HCT116 (cell line): ENCODE measurements around the gene ALDH1L1. TPM values are rescaled to one million over a fixed set of nuclear protein-coding genes. Genes with fewer than 3 reads are reported as not detected.

Experiments
- ATAC-seq: fragments of 200-7000 bp; cut with Tn5 transposase; 2 replicates; pipeline ENCODE4 v1.9.1; 2020; ENCODE audit warnings: mild to moderate bottlenecking, moderate library complexity
- BruUV-seq: library from RNA; stranded (reverse); fragments of 400-500 nt; replicated peaks from 2 replicates; lab custom pipeline; 2021; lab: Mats Ljungman, UMichigan
- CTCF ChIA-PET: fragments of 300-600 bp; sonication (Branson Sonifier 250); formaldehyde crosslinking; loops from one replicate; lab custom pipeline; 2021; ENCODE audit warnings: antibody characterized with exemption; lab: Charles Lee
- POLR2A ChIA-PET: fragments of 300-600, 350-600 bp; sonication (Branson Sonifier 250); formaldehyde crosslinking; loops from one replicate; lab custom pipeline; 2021; ENCODE audit warnings: antibody characterized with exemption; lab: Charles Lee
- RAD21 ChIA-PET, 2 experiments: fragments of 300-600 bp; sonication (Branson Sonifier 250); formaldehyde crosslinking; loops; one replicate each; lab custom pipeline; 2023; ENCODE audit warnings: low total read pairs in 2 of 2; ENCODE audit not compliant: uncharacterized antibody in 2 of 2, unreplicated experiment in 2 of 2, low non-redundant PET in 1 of 2; lab: Charles Lee
- DNase-seq: peaks from one replicate; pipeline ENCODE4 v3.0.0-alpha.2; 2010; ENCODE audit warnings: low read depth, low spot score
- H2AFZ ChIP-seq: fragments of 200-600 bp; shearing (Covaris generic), sonication (generic); 2 replicates; pipeline ENCODE4 v1.6.1; 2017; ENCODE audit warnings: low read depth, mixed run types, mixed read lengths, antibody characterized with exemption, low read length; ENCODE audit not compliant: poor library complexity, severe bottlenecking
- H3K27ac ChIP-seq: 2 replicates; pipeline ENCODE4 v1.5.1; 2012; ENCODE audit warnings: low read depth, low read length
- H3K27me3 ChIP-seq: fragments of 200-600 bp; sonication (generic); 2 replicates; pipeline ENCODE4 v1.6.1; 2016; ENCODE audit warnings: mixed run types, low read length, mixed read lengths; ENCODE audit not compliant: insufficient read depth
- H3K36me3 ChIP-seq, 2 experiments: fragments of 200-500 bp in 1 of 2; fragments of 200-600 bp in 1 of 2; sonication (Bioruptor generic) in 1 of 2; sonication (generic) in 1 of 2; 2 replicates each; pipeline versions ENCODE4 v1.5.1 to v1.6.1; 2014 to 2016; ENCODE audit warnings: low read length in 2 of 2, inconsistent platforms in 1 of 2, mixed read lengths in 1 of 2, mixed run types in 1 of 2; ENCODE audit not compliant: insufficient read depth in 2 of 2, control insufficient read depth in 1 of 2
- H3K4me1 ChIP-seq, 2 experiments: fragments of 200-600 bp in 1 of 2; sonication (generic) in 1 of 2; 2 replicates each; pipeline versions ENCODE4 v1.5.1 to v1.6.1; 2012 to 2017; ENCODE audit warnings: low read length in 2 of 2, inconsistent platforms in 1 of 2, mild to moderate bottlenecking in 1 of 2, mixed read lengths in 1 of 2, mixed run types in 1 of 2, moderate library complexity in 1 of 2; ENCODE audit not compliant: insufficient read depth in 2 of 2, control insufficient read depth in 1 of 2
- H3K4me2 ChIP-seq: fragments of 200-600 bp; sonication (generic); 2 replicates; pipeline ENCODE4 v1.6.1; 2017; ENCODE audit warnings: mixed run types, low read length, mixed read lengths
- H3K4me3 ChIP-seq, 2 experiments: fragments of 200-600 bp in 1 of 2; sonication (generic) in 1 of 2; replicated peaks in 1 of 2; 2 replicates each; pipeline ENCODE4 v1.5.1; 2011 to 2016; ENCODE audit warnings: low read length in 2 of 2, control low read depth in 1 of 2, low read depth in 1 of 2, mild to moderate bottlenecking in 1 of 2, mixed read lengths in 1 of 2, mixed run types in 1 of 2
- H3K79me2 ChIP-seq: fragments of 200-600 bp; sonication (generic); 2 replicates; pipeline ENCODE4 v1.6.1; 2017; ENCODE audit warnings: mild to moderate bottlenecking, mixed run types, low read length, moderate library complexity, mixed read lengths; ENCODE audit not compliant: insufficient read depth
- H3K9ac ChIP-seq: fragments of 200-600 bp; sonication (generic); 2 replicates; pipeline ENCODE4 v1.6.1; 2016; ENCODE audit warnings: low read length, mixed read lengths
- H3K9me2 ChIP-seq: fragments of 200-600 bp; sonication (generic), shearing (Covaris generic); 2 replicates; pipeline ENCODE4 v1.6.1; 2017; ENCODE audit warnings: mixed run types, mild to moderate bottlenecking, moderate library complexity; ENCODE audit not compliant: insufficient read depth
- H3K9me3 ChIP-seq, 2 experiments: fragments of 200-500 bp in 1 of 2; fragments of 200-600 bp in 1 of 2; sonication (Bioruptor generic) in 1 of 2; sonication (generic) in 1 of 2; 2 replicates each; pipeline ENCODE4 v1.6.1; 2014 to 2017; ENCODE audit warnings: low read length in 2 of 2, mixed read lengths in 2 of 2, inconsistent platforms in 1 of 2, low read depth in 1 of 2, mild to moderate bottlenecking in 1 of 2, mixed run types in 1 of 2, moderate library complexity in 1 of 2; ENCODE audit not compliant: control insufficient read depth in 1 of 2, insufficient read depth in 1 of 2
- H4K20me1 ChIP-seq: fragments of 200-600 bp; sonication (generic), shearing (Covaris generic); 2 replicates; pipeline ENCODE4 v1.6.1; 2017; ENCODE audit warnings: mixed run types, mild to moderate bottlenecking, moderate library complexity; ENCODE audit not compliant: insufficient read depth
- EGR1 ChIP-seq: IDR thresholded peaks from 2 replicates; pipeline ENCODE4 v1.6.1; 2012; ENCODE audit warnings: low read depth
- FOSL1 ChIP-seq: IDR thresholded peaks from 2 replicates; pipeline ENCODE4 v1.6.1; 2012; ENCODE audit warnings: low read depth
- SRF ChIP-seq: IDR thresholded peaks from 2 replicates; pipeline ENCODE4 v1.6.1; 2012; ENCODE audit warnings: low read depth
- YY1 ChIP-seq: IDR thresholded peaks from 2 replicates; pipeline ENCODE4 v1.6.1; 2011; ENCODE audit warnings: low read length, low read depth, moderate library complexity, mild to moderate bottlenecking; ENCODE audit not compliant: insufficient replicate concordance; ENCODE audit errors: extremely low read depth
- intact Hi-C: fragments of 100-400 bp; cut with micrococcal nuclease; formaldehyde crosslinking; loops from 2 replicates; pipeline ENCODE4 v1.10.0; 2022
- total RNA-seq: library from RNA; stranded (reverse); gene quantifications from one replicate; pipeline ENCODE4 v1.2.1, GENCODE V29; 2021; ENCODE audit not compliant: unreplicated experiment

The ALDH1L1 gene
- total RNA-seq, 1 experiment from 2014 or later = 0.81 TPM

- Histone ChIP-seq H3K27ac (no peak overlapping the region), H3K4me3 (no peak overlapping the region), H3K9me2 (no peaks in the 10 kb centered on the region), H2AFZ (no peak overlapping the region), H3K79me2 (no peaks in the 10 kb centered on the region), H3K27me3 (no peaks in the 10 kb centered on the region), H3K4me2 (no peak overlapping the region), H3K4me1 (no peaks in the 10 kb centered on the region), H3K9ac (no peak overlapping the region), H3K36me3 (no peaks in the 10 kb centered on the region), H4K20me1 (no peaks in the 10 kb centered on the region), H3K9me3 (no peaks in the 10 kb centered on the region)
- no TSS peak for BruUV-seq
- no peak for TF ChIP-seq FOSL1
- intact Hi-C loops = no loop called here
- ATAC-seq (no peak), DNase-seq (no peak)
- CTCF ChIA-PET = no interaction called here
- POLR2A ChIA-PET = no interaction called here
- RAD21 ChIA-PET = no interaction called here
Measured at GRCh38 chr3:126154391-126155279, 25.8 kb downstream of the ALDH1L1 start.

- POLR2A ChIA-PET = no interaction called here
- Histone ChIP-seq H3K9ac (no peak overlapping the region), H3K4me3 (no peak overlapping the region), H3K4me1 (no peaks in the 10 kb centered on the region), H3K27ac (no peak overlapping the region), H4K20me1 (no peaks in the 10 kb centered on the region), H2AFZ (no peak overlapping the region), H3K9me2 (no peaks in the 10 kb centered on the region), H3K36me3 (no peaks in the 10 kb centered on the region), H3K27me3 (no peaks in the 10 kb centered on the region), H3K4me2 (no peak overlapping the region), H3K79me2 (no peaks in the 10 kb centered on the region), H3K9me3 (no peaks in the 10 kb centered on the region)
- intact Hi-C loops = no loop called here
- TF ChIP-seq YY1 = no peak
- TF ChIP-seq EGR1 = no peak
- TF ChIP-seq FOSL1 = no peak
- no peak for TF ChIP-seq SRF
- ATAC-seq = no peak
- RAD21 ChIA-PET = no interaction called here
- no TSS peak for BruUV-seq
- CTCF ChIA-PET = no interaction called here
- DNase-seq = no peak
Measured at GRCh38 chr3:126153695-126154360, 26.6 kb downstream of the ALDH1L1 start.
